Stimulated activated CD8-positive, alpha-beta memory T cell treated with anti-CD3 and anti-CD28 coated beads, Interleukin-12 subunit alpha, Interleukin-12 subunit beta, amount 100 ng/mL, for 24 hours (primary cell): ENCODE data around the gene RBFOX1.
"Not testable (repeated sequence)": the region's sequence is repeated elsewhere in the genome, so short reads cannot be mapped to it uniquely, and the experiment has no call there.

Experiments used
- DNase-seq: peaks from one replicate; pipeline ENCODE4 v3.0.0-alpha.2; 2020; ENCODE audit errors: extremely low read depth

RBFOX1 gene

GRCh38 chr16:7458144-7458543 lies 125.5 kb downstream of the RBFOX1 start:
- no peak for DNase-seq

GRCh38 chr16:7470344-7470743 lies 137.7 kb downstream of the RBFOX1 start:
- no peak for DNase-seq

GRCh38 chr16:7471268-7471667 lies 138.6 kb downstream of the RBFOX1 start:
- no peak for DNase-seq

- no peak for DNase-seq
These were observed 149.4 kb downstream of the RBFOX1 start for GRCh38 chr16:7482032-7482431.

GRCh38 chr16:7482596-7483290 lies 150.1 kb downstream of the RBFOX1 start:
- DNase-seq: no peak

GRCh38 chr16:7487574-7488323 lies 155.1 kb downstream of the RBFOX1 start:
- DNase-seq: no peak

GRCh38 chr16:7492122-7492521 lies 159.5 kb downstream of the RBFOX1 start:
- DNase-seq: no peak

GRCh38 chr16:7493133-7493532 lies 160.5 kb downstream of the RBFOX1 start:
- no peak for DNase-seq

GRCh38 chr16:7497691-7498090 lies 165.0 kb downstream of the RBFOX1 start:
- no peak for DNase-seq

- no peak for DNase-seq
These were observed 169.2 kb downstream of the RBFOX1 start for GRCh38 chr16:7501868-7502267.

GRCh38 chr16:7502591-7503157 lies 170.0 kb downstream of the RBFOX1 start:
- DNase-seq: not testable (repeated sequence)

GRCh38 chr16:7503666-7504065 lies 171.0 kb downstream of the RBFOX1 start:
- no peak for DNase-seq

GRCh38 chr16:7504844-7505243 lies 172.2 kb downstream of the RBFOX1 start:
- no peak for DNase-seq

- no peak for DNase-seq
These were observed 172.8 kb downstream of the RBFOX1 start for GRCh38 chr16:7505495-7505894.

- no peak for DNase-seq
These were observed 173.7 kb downstream of the RBFOX1 start for GRCh38 chr16:7506363-7506762.

GRCh38 chr16:7508656-7509055 lies 176.0 kb downstream of the RBFOX1 start:
- no peak for DNase-seq

- DNase-seq: no peak
These were observed 177.4 kb downstream of the RBFOX1 start for GRCh38 chr16:7509963-7510601.

- DNase-seq: no peak
These were observed 179.1 kb downstream of the RBFOX1 start for GRCh38 chr16:7511549-7512260.

- no peak for DNase-seq
These were observed 179.9 kb downstream of the RBFOX1 start for GRCh38 chr16:7512503-7512902.

GRCh38 chr16:7513429-7513828 lies 180.8 kb downstream of the RBFOX1 start:
- no peak for DNase-seq

GRCh38 chr16:7515543-7515942 lies 182.9 kb downstream of the RBFOX1 start:
- DNase-seq: no peak

- no peak for DNase-seq
These were observed 184.9 kb downstream of the RBFOX1 start for GRCh38 chr16:7517496-7517895.
